Fibroblast of lung (primary cell): Measurements from ENCODE around the gene GPS1.

ENCODE experiments used
- EZH2 ChIP-seq: IDR thresholded peaks from 2 replicates; pipeline ENCODE4 v1.5.1; 2012; ENCODE audit warnings: low read length, control low read depth, mild to moderate bottlenecking; ENCODE audit errors: missing control alignments
- TF ChIP-seq, protein P1 (sequence below), 2 donors: IDR thresholded peaks in 1 of 2; conservative IDR thresholded peaks in 1 of 2; 1 replicate in 1 of 2; 2 replicates in 1 of 2; pipeline ENCODE4 v1.5.1; 2011 to 2012; ENCODE audit warnings: low read length in 2 of 2, control low read depth in 1 of 2, inconsistent platforms in 1 of 2, low read depth in 1 of 2, mild to moderate bottlenecking in 1 of 2

DNA sequence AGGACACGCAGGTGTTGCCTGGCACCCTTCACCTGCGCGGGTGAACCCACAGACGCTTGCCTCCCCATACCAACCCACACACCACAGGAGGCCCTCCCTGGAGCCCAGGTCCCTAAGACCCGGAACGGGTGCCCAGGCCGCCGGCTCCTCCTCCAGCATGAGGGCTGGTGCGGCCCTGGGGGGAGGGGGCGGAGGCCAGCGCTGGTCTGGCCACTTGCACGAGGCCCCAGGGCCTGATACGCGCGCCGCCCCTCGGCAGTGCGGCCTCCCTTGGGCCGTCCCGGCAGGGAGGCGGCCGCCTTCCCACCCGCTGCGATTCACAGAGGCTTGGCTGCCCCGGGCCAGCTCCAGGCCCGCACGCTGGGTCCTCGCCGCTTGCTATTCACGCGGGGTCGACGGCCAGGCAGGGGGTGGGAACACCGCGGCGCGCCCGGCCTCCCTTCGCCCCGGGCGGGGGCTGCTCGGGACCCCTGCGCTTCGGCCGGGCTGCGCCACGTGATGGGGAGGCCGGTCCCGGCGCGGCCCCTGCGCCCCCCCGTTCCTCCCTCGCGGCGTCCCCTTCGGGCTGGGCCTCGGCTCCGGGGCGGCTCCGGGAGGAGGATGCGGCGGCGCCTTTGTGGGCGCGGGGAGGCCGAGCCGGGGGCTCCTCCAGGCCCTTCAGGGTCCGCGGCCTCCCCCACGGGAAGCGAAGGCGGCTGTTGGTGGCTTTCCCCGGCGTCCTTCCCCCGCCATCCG, 45.7 kb downstream of the GPS1 start:
- TF ChIP-seq, protein P1, sequence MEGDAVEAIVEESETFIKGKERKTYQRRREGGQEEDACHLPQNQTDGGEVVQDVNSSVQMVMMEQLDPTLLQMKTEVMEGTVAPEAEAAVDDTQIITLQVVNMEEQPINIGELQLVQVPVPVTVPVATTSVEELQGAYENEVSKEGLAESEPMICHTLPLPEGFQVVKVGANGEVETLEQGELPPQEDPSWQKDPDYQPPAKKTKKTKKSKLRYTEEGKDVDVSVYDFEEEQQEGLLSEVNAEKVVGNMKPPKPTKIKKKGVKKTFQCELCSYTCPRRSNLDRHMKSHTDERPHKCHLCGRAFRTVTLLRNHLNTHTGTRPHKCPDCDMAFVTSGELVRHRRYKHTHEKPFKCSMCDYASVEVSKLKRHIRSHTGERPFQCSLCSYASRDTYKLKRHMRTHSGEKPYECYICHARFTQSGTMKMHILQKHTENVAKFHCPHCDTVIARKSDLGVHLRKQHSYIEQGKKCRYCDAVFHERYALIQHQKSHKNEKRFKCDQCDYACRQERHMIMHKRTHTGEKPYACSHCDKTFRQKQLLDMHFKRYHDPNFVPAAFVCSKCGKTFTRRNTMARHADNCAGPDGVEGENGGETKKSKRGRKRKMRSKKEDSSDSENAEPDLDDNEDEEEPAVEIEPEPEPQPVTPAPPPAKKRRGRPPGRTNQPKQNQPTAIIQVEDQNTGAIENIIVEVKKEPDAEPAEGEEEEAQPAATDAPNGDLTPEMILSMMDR (conservative IDR thresholded peaks at IDR 0.05 in 1 of 2, IDR thresholded peaks at IDR 0.05 in 1 of 2; ENCODE audit: low read depth in 1 of 2, low read length in 2 of 2), result no peak
- no peak for TF ChIP-seq EZH2
